Esophagus muscularis mucosa (tissue), 4 donors: ENCODE measurements around the gene CDH5.

Experiments used
- CTCF ChIP-seq, 3 experiments: fragments of 200-600 bp in 2 of 3; fragments of 450-650 bp in 1 of 3; sonication (generic) in 2 of 3; IDR thresholded peaks; one replicate each; pipeline ENCODE4 v1.5.1; 2017 to 2019; ENCODE audit warnings: antibody characterized with exemption in 3 of 3, mild to moderate bottlenecking in 2 of 3, moderate library complexity in 1 of 3
- EP300 ChIP-seq: sonication (generic); formaldehyde crosslinking; IDR thresholded peaks from one replicate; pipeline ENCODE4 v1.6.1; 2017; ENCODE audit warnings: antibody characterized with exemption
- POLR2A ChIP-seq: fragments of 450-650 bp; IDR thresholded peaks from one replicate; pipeline ENCODE4 v1.6.1; 2017; ENCODE audit warnings: antibody characterized with exemption, moderate library complexity, mild to moderate bottlenecking, low read depth

- TF ChIP-seq CTCF (IDR thresholded peaks at IDR 0.05) (no peak), POLR2A (no peak), EP300 (no peak)
Measured at GRCh38 chr16:66400503-66401380, 34.3 kb downstream of the CDH5 start.
